Activated CD4-positive, alpha-beta T cell treated with anti-CD3 and anti-CD28 coated beads, Interleukin-10, Interleukin-2, amounts not matched to agents 100 ng/mL and 50 ng/mL, durations not matched to agents 16 hours and 8 hours (primary cell): ENCODE data around the gene CRABP1.
"Not testable (repeated sequence)": the region's sequence is repeated elsewhere in the genome, so short reads cannot be mapped to it uniquely, and the experiment has no call there.

Source experiments
- DNase-seq: peaks from one replicate; pipeline ENCODE4 v3.0.0-alpha.2; 2020

The CRABP1 gene

GRCh38 chr15:78380143-78380542, 40.0 kb downstream of the CRABP1 start:
- not testable (repeated sequence) for DNase-seq

GRCh38 chr15:78382114-78382880, 42.1 kb downstream of the CRABP1 start:
- no peak for DNase-seq

DNA sequence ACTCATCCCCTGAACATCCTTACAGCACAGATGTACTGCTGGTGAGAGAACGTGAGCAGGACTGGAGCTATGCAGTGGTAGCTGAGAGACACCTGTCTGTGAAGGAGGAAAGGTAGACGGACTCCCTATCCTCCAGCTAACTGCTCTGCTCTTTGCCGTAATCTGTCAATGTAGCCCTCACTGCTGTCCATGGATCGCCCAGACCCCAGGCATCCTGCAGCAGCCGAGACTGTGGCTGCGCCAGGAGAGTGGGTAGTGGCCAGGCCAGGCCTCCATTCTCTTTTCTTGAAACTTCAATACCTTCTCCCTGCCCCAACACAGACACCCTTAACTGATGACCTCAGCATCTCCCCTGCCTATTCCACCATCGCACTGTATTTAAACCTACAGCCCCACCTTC, 44.5 kb downstream of the CRABP1 start:
- DNase-seq = no peak

DNA sequence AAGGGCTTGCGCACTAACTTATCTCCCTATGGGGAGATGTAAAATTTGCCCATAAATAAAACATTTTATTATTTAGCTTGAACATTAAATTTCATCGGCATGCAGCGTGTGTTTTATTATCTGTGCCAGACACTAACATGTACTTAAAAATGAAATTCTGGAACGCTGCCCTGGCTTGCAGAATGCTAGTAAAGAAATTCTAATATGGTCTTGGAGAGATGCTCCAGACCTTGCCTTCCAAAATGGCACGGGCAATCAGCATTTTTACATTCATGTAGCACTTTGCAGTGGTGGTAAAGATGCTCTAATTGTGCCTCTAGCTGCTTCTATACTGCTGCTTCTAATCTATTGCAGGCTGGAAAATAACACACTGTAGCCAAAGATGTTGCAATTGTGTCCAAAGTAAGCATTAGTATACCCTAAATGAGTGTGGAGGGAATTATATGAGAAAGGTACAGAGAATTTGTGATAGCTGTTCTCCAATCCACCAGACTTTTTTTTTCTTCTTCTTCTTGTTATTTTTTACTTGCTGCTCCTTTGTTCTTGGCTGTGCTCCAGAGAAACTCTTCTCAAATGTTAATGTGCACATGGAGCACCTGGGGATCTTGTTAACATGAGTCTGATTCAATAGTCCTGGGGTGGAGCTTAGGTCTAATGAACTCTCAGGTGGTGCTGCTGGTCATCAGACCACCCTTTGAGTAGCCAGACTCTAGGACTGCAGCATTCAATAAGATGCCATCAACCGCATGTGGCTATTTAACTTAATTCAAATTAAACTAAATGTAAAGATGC, 47.3 kb downstream of the CRABP1 start:
- no peak for DNase-seq

DNA sequence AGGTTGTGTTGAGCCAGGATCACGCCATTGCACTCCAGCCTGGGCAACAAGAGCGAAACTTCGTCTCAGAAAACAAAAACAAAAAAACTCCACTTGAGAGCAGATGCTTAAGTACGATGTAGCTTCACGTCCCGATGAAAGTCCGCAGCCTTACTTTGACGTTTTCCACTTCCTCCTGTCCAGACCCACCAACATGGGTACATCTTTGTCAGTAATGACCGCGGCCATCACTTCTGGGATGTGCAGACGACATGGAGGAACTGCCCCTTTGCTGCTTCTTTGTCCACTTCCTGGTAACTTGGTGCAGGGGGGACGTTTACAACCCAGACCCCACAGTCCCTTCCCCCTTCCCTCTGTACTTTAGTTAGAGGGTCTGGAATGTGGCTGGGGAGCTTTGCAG, 48.7 kb downstream of the CRABP1 start:
- DNase-seq = no peak

DNA sequence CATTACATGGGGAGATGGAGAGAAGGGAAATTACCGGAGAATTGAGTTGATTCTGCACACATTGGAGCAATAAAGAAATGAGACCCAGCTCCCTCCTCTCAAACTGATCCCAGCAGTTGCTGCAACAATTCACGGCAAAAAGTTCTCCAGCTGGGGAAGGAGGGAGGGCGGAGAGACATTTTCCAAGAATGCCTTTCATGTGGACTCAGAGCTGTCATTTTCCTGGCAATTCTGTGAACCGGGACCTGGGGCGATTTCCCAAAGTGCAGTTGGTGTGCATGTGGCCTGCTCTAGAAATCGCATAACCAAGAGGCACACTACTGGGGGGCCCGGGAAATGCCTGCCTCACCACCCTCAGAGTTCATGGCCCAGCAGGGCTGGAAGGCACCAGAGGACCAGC, 49.2 kb downstream of the CRABP1 start:
- no peak for DNase-seq

- DNase-seq = no peak
Measured at GRCh38 chr15:78389738-78390137, 49.6 kb downstream of the CRABP1 start.

DNA sequence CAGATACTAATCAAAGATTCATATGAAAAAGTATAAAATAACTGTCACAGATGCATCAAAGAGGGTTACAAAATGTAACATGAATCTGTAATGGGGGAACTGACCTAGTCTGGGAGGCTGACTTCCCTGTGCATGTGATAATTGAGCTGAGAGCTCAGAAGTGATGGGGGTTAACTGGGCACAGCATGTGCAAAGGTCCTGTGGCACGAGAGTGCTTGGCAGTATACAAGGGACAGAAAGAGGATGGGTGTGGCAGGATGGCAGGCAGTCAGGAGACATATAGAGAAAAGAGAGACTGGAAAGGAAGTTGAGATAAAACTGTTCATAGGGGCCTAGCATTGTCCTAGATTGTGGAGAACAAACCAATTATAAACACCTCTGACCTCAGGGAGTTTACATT, 50.1 kb downstream of the CRABP1 start:
- no peak for DNase-seq

- DNase-seq = no peak
Measured at GRCh38 chr15:78390826-78391225, 50.7 kb downstream of the CRABP1 start.

DNA sequence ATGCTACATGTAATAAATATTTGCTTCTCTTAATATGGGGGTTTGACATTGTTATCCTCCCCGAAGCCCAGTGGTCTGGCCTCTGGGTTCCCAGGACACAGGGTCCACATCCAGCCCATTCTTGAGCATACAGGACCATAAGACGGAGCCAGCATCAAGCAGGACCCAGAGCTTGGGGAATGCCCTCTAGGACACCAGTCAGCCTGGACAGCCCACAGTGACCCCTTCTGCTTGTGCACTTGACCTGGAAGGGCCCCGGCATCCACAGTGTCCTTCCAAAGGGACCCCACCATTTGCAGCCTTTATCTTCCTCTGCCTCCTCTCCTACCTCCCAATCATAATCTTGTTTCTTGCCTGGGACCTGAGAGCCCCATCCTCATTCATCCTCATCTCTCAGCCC, 51.6 kb downstream of the CRABP1 start:
- DNase-seq = no peak

GRCh38 chr15:78392430-78392829, 52.3 kb downstream of the CRABP1 start:
- DNase-seq = no peak

DNA sequence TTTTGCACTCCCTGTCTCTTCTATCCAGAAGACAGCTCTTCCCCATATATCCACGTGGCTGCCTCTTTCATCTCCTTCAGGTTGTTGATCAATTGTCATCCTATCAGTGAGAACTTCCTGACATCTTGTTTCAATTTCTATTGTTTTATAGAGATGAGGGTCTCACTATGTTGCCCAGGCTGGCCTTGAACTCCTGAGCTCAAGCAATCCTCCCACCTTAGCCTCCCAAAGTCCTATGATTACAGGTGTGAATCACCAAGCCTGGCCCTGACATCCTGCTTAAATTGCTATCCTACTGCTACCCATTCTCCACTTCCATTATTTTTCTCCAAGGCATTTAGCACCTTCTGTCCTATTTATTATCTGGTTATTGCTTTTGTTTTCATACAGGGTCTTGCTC, 53.0 kb downstream of the CRABP1 start:
- DNase-seq = no peak

GRCh38 chr15:78394026-78394425, 53.9 kb downstream of the CRABP1 start:
- DNase-seq = no peak

DNA sequence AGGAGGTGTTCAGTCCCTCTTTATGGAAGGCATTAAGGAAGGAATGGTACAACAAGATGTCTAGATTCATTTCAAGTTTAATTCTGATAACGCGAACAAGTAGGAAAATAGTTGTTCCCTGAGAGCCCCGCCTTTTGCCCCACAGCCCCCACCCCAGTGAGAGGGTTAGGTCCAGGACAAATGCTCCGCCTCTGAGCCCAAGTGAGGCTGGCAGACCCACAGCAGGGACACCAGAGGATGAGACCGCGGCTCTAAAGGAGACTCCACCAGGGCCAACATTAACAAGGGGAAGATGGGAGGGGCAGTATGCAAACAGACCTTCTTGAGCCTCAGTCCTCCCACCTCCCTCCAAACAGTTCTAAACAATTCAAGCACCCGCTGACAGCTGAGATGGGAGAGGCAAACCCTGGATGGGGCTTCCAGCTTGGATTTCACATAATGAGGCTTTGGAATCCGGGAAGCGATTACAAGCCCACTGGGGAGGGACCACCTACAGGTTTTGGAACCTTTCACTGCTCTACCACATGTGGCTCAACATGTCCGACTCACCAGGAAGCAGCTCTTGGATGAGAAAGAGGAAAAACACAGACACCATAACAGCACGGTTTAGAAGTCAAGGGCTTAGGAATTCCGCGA, 54.9 kb downstream of the CRABP1 start:
- no peak for DNase-seq

DNA sequence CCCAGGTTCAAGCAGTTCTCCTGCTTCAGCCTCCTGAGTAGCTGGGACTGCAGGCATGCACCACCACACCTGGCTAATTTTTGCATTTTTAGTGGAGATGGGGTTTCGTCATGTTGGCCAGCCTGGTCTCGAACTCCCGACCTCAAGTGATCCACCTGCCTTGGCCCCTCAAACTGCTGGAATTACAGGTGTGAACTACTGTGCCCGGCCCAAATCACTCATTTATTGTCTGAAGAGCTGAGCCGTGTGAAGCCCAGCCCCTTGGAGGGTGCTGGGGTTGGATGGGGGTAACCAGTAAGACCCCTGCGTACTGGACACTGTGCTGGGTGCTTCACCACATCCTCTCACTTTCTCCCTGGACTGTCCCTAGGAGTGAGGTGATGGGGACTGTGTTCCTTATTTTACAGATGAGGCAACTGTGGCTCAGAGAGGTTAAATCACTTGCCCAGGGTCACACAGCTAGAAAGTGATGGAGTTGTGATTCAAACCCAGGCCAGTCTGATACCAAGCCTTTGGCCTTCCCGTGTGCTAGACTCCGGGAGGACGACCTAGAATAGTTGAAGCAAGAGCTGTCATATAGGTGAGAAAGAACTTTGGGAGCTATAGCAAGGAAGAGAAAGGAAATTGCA, 56.1 kb downstream of the CRABP1 start:
- DNase-seq = no peak

DNA sequence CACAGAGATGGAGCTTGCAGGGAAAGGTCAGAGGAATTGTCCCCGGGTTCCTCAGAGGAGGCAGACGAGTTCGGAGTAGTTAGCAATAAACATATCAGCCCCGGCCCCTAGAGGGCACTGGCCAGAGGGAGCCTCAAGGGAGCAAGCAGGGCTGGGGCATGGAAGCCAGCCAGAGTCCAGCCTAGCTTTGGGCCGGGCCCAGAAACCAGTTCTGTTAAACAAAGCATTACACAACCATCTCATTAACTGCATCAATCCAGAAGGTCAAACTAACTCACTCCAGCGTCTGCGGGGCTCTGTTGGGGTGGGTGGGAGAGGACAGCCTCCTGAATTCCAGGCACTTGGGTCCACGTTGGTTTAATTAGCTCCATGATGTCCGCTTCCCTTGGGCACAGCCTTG, 56.8 kb downstream of the CRABP1 start:
- no peak for DNase-seq

- DNase-seq = no peak
Measured at GRCh38 chr15:78397382-78397781, 57.2 kb downstream of the CRABP1 start.
